ENCODE results near the gene STARD7.
A peak's percentile ranks its signal among the peaks of the same experiment; 100 is the strongest.
"Not testable (repeated sequence)": the region's sequence is repeated elsewhere in the genome, so short reads cannot be mapped to it uniquely, and the experiment has no call there.

STARD7 gene

GRCh38 chr2:96208143-96209010 lies at the start of gene STARD7:
STARD7 (minus strand) TSS chr2:96208827; CDS start chr2:96208434, 393 bp downstream.
- no peak for TF ChIP-seq ZNF274 (IDR thresholded peaks at IDR 0.05; ENCODE audit: low read depth, low read length)
- peak within 1 kb of the TSS; percentile 84 for H3K4me3 ChIP-seq (ENCODE audit: low read length)

GRCh38 chr2:96257744-96258143 lies 49.1 kb upstream of the STARD7 start:
- H3K4me3 ChIP-seq (ENCODE audit: low read length): not testable (repeated sequence)

DNA sequence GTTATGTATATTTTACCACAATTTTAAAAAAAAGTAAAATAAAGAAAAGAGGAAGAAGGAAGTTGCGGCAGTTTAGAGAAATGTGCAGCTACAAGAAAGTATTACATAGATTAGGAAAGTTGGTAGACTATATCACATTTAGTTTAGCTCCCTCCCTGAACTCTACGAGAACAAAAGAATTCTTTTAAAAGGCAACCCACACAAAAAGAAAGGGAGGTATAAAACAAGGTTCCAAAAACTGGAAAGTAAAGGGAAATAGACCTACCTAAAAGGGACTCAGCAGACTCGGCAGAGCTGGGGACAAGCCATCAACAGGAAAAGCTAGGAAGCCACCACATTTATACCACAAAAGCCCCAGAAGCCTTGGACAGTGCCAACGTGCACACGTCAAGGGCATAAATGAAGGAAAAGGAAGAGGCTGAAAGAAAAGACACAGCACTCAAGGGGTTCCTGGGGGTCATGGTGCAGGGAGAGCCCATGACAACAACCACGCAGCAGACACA lies 48.0 kb upstream of the STARD7 start:
- H3K4me3 ChIP-seq (ENCODE audit: low read length): no peak overlapping the region; the same call in 1 of the 2 replicates
- no peak for TF ChIP-seq ZNF274 (IDR thresholded peaks at IDR 0.05; ENCODE audit: low read depth, low read length)

DNA sequence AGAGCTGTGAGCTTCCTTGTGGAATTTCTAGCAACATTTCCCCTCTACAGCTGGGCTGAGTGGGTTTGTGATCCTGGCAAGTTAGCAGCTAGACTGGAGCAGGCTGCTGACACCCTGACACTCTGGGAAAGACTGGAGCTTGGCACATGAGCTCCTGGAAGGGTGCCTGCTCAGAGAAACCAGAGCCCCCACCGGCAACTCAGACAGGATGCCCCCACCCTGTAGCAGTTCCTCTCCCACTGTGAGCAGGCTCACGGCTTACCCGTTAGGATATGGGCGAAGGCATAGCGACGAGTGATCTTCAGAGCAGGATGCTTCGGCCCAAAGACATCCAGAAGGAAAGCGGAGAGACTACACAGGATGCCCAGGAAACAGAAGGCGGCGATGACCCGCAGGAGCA lies 45.9 kb upstream of the STARD7 start:
- TF ChIP-seq ZNF274 (IDR thresholded peaks at IDR 0.05; ENCODE audit: low read depth, low read length): no peak
- no peak overlapping the region for H3K4me3 ChIP-seq (ENCODE audit: low read length)

DNA sequence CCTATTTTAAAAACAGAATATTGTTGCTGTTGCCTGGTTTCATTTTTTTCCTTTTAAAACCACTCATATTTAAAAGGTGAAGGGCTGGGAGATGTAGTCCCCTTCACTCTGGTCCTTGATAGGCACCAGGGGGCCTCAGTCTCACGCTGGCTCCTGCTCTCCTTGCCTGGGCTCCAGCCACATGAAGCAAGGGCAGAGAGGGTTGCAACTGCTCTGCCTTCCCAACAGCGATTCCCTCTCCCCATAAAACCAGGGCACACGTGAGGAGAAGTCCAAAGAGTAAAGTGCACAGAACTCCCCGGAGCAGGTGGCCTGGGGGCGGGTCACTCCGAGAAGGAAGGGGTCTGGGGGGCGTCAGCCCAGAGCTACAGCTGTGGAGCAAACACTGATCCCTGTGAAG lies 44.4 kb upstream of the STARD7 start:
- TF ChIP-seq ZNF274 (IDR thresholded peaks at IDR 0.05; ENCODE audit: low read depth, low read length): no peak
- no peak overlapping the region for H3K4me3 ChIP-seq (ENCODE audit: low read length)

GRCh38 chr2:96252526-96252925 lies 43.9 kb upstream of the STARD7 start:
- TF ChIP-seq ZNF274 (IDR thresholded peaks at IDR 0.05; ENCODE audit: low read depth, low read length): no peak

DNA sequence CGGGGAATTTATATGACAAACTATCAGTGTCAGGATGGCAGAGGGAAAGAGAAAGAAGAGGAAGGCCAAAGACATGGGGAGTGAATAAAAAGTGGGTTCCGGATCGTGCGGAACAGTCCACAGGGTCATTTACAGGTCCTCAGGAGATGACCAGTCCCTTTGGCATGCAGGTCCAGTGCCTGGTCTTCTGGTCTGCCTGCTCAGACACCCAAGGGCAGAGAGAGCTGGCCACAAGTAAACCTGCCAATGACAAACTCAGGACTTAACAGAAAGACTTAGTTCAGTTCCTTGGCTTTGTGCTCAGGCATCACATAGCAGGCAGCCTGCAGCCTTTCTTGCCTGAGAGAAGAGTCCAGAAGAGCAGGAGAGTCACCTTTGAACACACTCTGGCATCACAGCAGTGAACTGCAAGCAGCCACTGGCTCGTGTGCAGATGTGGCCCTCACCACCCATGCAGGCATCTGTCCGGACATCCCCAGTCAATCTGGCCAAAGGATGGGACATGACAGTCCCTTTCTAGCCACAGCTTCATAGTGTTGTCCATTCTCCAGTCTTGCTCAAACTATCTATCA lies 43.2 kb upstream of the STARD7 start:
- no peak overlapping the region for H3K4me3 ChIP-seq (ENCODE audit: low read length)
- no peak for TF ChIP-seq ZNF274 (IDR thresholded peaks at IDR 0.05; ENCODE audit: low read depth, low read length)

More at GRCh38 chr2:96252526-96252925, 43.9 kb upstream of the STARD7 start:
- H3K4me3 ChIP-seq (ENCODE audit: low read length): no peak overlapping the region

GRCh38 chr2:96250188-96250587 lies 41.6 kb upstream of the STARD7 start:
- TF ChIP-seq ZNF274 (IDR thresholded peaks at IDR 0.05; ENCODE audit: low read depth, low read length): no peak
- H3K4me3 ChIP-seq (ENCODE audit: low read length): no peak overlapping the region

DNA sequence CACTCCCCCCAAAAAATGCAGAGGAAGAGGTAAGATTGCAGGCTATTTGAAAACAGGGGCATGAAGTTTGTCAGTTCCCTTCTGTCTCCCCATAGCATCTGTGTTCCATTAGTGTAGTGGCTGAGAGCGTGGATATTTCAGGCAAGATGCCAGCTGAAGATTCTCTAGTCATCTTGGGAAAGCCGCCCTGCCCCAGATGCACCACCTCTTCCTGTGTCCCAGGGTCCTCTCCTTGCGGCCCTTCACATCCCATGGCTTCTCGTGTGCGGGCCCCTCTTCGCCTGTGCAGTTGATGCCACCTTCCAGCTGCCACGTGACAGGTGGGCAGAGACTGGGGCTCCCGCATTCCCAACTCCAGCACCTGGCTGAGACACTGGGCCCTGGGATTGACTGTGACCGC lies 41.0 kb upstream of the STARD7 start:
- TF ChIP-seq ZNF274 (IDR thresholded peaks at IDR 0.05; ENCODE audit: low read depth, low read length): no peak
- no peak overlapping the region for H3K4me3 ChIP-seq (ENCODE audit: low read length)

GRCh38 chr2:96248624-96249023 lies 40.0 kb upstream of the STARD7 start:
- TF ChIP-seq ZNF274 (IDR thresholded peaks at IDR 0.05; ENCODE audit: low read depth, low read length): no peak
- no peak overlapping the region for H3K4me3 ChIP-seq (ENCODE audit: low read length)

- no peak overlapping the region for H3K4me3 ChIP-seq (ENCODE audit: low read length)
- TF ChIP-seq ZNF274 (IDR thresholded peaks at IDR 0.05; ENCODE audit: low read depth, low read length): no peak
Measured at GRCh38 chr2:96247896-96248295, 39.3 kb upstream of the STARD7 start.

DNA sequence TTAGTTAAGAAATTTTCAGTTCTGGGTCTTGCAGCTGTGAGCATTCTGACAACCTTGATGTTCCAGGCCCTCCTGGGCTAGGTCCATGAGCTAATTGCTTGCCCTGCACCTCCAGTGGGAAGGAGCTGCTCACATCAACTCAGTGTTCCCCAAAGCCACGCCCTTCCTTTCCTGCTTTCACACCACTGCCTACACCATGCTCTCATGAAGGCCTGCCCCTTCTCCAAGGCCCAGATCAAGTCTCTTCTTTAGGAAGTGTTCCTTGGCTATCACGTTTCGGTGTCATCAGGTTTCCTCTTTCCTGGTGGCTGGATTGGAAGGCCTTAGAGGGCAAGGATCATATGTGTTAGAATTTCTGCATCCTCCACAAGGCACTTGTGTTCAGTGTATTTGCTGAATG lies 38.4 kb upstream of the STARD7 start:
- no peak for TF ChIP-seq ZNF274 (IDR thresholded peaks at IDR 0.05; ENCODE audit: low read depth, low read length)
- H3K4me3 ChIP-seq (ENCODE audit: low read length): no peak overlapping the region

DNA sequence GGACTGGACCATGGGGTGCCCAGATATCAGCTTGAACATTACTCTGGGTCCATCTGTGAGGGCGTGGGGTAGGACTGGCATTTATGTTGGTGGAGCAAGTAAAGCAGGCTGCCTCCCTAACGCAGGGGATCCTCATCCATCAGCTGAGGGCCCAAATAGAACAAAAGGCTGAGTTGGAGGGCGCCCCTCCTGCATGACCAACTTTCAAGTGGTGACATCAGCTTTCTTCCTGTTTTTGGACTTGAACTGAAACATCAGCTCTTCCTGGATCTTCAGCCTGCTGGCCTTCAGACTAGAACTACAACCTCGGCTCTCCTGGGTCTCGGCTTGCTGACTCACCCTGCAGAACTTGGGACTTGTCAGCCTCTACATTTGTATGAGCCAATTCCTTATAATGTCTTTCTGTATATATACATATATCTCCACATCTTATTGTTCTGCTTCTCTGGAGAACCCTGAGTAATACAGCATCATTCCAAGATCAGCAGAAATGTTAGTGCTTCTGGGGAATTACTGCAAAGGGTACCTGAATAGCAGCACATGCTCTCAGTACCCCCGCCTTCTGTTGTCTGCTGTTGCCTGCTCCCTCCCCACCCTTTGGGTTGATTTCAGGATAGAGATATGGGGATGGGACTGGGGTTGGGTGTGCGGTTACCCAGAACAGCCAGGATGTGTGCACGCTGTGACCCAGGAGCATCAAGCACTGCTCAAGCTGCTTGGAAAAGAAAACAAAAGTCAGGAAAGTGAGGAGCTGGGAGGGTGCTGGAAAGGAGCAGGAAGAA lies 37.2 kb upstream of the STARD7 start:
- H3K4me3 ChIP-seq (ENCODE audit: low read length): no peak overlapping the region
- no peak for TF ChIP-seq ZNF274 (IDR thresholded peaks at IDR 0.05; ENCODE audit: low read depth, low read length)

DNA sequence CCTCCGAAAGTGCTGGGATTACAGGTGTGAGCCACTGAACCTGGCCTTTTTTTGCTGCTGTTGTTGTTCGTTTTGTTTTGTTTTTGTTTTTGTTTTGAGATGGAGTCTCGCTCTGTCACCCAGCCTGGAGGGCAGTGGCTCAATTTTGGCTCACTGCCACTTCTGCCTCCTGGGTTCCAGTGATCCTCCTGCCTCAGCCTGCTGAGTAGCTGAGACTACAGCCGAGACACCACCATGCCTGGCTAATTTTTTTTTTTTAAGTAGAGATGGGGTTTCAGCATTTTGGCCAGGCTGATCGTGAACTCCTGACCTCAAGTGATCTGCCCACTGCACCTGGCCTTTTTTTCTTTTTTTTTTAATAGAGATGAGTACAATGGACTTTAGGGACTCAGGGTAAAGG lies 35.2 kb upstream of the STARD7 start:
- TF ChIP-seq ZNF274 (IDR thresholded peaks at IDR 0.05; ENCODE audit: low read depth, low read length): no peak
- H3K4me3 ChIP-seq (ENCODE audit: low read length): no peak overlapping the region
